K562 (cell line): ENCODE measurements around the gene RHBDD1. TPM values are rescaled to one million over a fixed set of nuclear protein-coding genes. Genes with fewer than 3 reads are reported as not detected.
A peak's percentile ranks its signal among the peaks of the same experiment; 100 is the strongest.

Experiments
- CSDE1 ChIP-seq, 2 experiments: fragments of 450-650 bp; IDR thresholded peaks; 2 replicates each; pipeline ENCODE4 v1.6.1; 2016; ENCODE audit warnings: mild to moderate bottlenecking in 1 of 2
- FOXM1 ChIP-seq, 2 experiments: fragments of 450-650 bp in 1 of 2; sonication (generic) in 1 of 2; formaldehyde crosslinking in 1 of 2; IDR thresholded peaks; 2 replicates each; pipeline versions ENCODE4 v1.6.1 to v1.9.0; 2017 to 2022; ENCODE audit warnings: low read depth in 2 of 2, mild to moderate bottlenecking in 2 of 2, missing genetic modification reagents in 1 of 2, moderate library complexity in 1 of 2
- ILF3 ChIP-seq: fragments of 450-650 bp; IDR thresholded peaks from 2 replicates; pipeline ENCODE4 v1.6.1; 2018; ENCODE audit warnings: antibody characterized with exemption, mild to moderate bottlenecking, moderate library complexity, borderline replicate concordance
- MCM2 ChIP-seq: fragments of 450-650 bp; IDR thresholded peaks from 2 replicates; pipeline ENCODE4 v1.6.1; 2017; ENCODE audit warnings: low read depth, mild to moderate bottlenecking
- NFRKB ChIP-seq: fragments of 450-650 bp; IDR thresholded peaks from 2 replicates; pipeline ENCODE4 v1.6.1; 2016; ENCODE audit warnings: low read depth
- PCBP2 ChIP-seq: fragments of 200-400 bp; formaldehyde crosslinking; IDR thresholded peaks from 2 replicates; pipeline ENCODE4 v1.6.1; 2018; ENCODE audit warnings: low read length, low read depth, mild to moderate bottlenecking, moderate library complexity; ENCODE audit not compliant: poor library complexity, severe bottlenecking
- PML ChIP-seq: IDR thresholded peaks from 2 replicates; pipeline ENCODE4 v1.6.1; 2012; ENCODE audit warnings: low read length, inconsistent platforms
- POU5F1 ChIP-seq: fragments of 150-350 bp; IDR thresholded peaks from 2 replicates; pipeline ENCODE4 v1.6.1; 2014; ENCODE audit warnings: borderline replicate concordance, low read length, low read depth, mild to moderate bottlenecking; ENCODE audit not compliant: partially characterized antibody
- ZBTB1 ChIP-seq: sonication (generic); formaldehyde crosslinking; IDR thresholded peaks from 2 replicates; pipeline ENCODE4 v1.8.1; 2023; ENCODE audit warnings: missing genetic modification reagents, low read depth, mild to moderate bottlenecking, borderline replicate concordance
- ZFP1 ChIP-seq: fragments of 450-650 bp; formaldehyde crosslinking; IDR thresholded peaks from 2 replicates; pipeline ENCODE4 v1.4.0; 2020; ENCODE audit warnings: mild to moderate bottlenecking, mixed read lengths
- ZNF165 ChIP-seq: fragments of 250-450 bp; sonication (Bioruptor Pico); IDR thresholded peaks from 2 replicates; pipeline ENCODE4 v1.4.0; 2020; ENCODE audit warnings: borderline replicate concordance
- ZNF253 ChIP-seq: fragments of 250-450 bp; sonication (Bioruptor Pico); conservative IDR thresholded peaks from 2 replicates; pipeline ENCODE4 v1.6.1; 2021; ENCODE audit warnings: mild to moderate bottlenecking
- ZNF644 ChIP-seq: fragments of 200-800 bp; sonication (Bioruptor generic); IDR thresholded peaks from 2 replicates; pipeline ENCODE4 v1.6.1; 2016; ENCODE audit warnings: low read depth, missing genetic modification characterization, missing compliant biosample characterization
- polyA plus RNA-seq, 8 experiments: library from polyadenylated mRNA; depleted of rRNA in 4 of 8; stranded (reverse) in 5 of 8; unstranded in 3 of 8; fragments of >200 nt; fragmentation: Nextera tagmentation in 2 of 8; fragmentation: Illumina TruSeq in 1 of 8; extraction: Ambion mirVana in 2 of 8; extraction: Trizol in 1 of 8; gene quantifications; 2 replicates each; pipeline versions ENCODE4 v1.2.1 to v1.2.3, GENCODE V29; 2011 to 2014; ENCODE audit warnings: inconsistent platforms in 1 of 8, missing spikeins in 1 of 8
- total RNA-seq, 7 experiments: library from RNA; depleted of rRNA in 6 of 7; stranded (reverse); fragments of >200 nt in 6 of 7; fragmentation: Illumina TruSeq in 2 of 7; extraction: Trizol in 2 of 7; gene quantifications; 2 replicates each; pipeline versions ENCODE4 v1.2.1 to v1.2.3, GENCODE V29; 2011 to 2021; ENCODE audit warnings: low replicate concordance in 1 of 7
- TF ChIP-seq, protein P1 (sequence below), 2 experiments: fragments of 450-650 bp in 1 of 2; sonication (generic) in 1 of 2; formaldehyde crosslinking in 1 of 2; IDR thresholded peaks in 1 of 2; conservative IDR thresholded peaks in 1 of 2; 2 replicates each; pipeline versions ENCODE4 v1.6.1 to v1.8.1; 2016 to 2023; ENCODE audit warnings: mild to moderate bottlenecking in 2 of 2, moderate library complexity in 2 of 2, inconsistent platforms in 1 of 2, missing genetic modification reagents in 1 of 2
- TF ChIP-seq, protein P2 (sequence below), 3 experiments: IDR thresholded peaks in 2 of 3; conservative IDR thresholded peaks in 1 of 3; 2 replicates each; pipeline ENCODE4 v1.5.1; 2011 to 2012; ENCODE audit warnings: low read length in 3 of 3, mild to moderate bottlenecking in 3 of 3, control low read depth in 2 of 3, improper control_type of control experiment in 1 of 3, inconsistent platforms in 1 of 3, low read depth in 1 of 3, mixed read lengths in 1 of 3, moderate library complexity in 1 of 3; ENCODE audit not compliant: insufficient read depth in 2 of 3
- TF ChIP-seq, protein P3 (sequence below): fragments of 450-650 bp; IDR thresholded peaks from 2 replicates; pipeline ENCODE4 v1.7.1; 2018; ENCODE audit warnings: mild to moderate bottlenecking, low read depth; ENCODE audit not compliant: partially characterized antibody
- TF ChIP-seq, protein P4 (sequence below): IDR thresholded peaks from 2 replicates; pipeline ENCODE4 v1.6.1; 2011; ENCODE audit not compliant: insufficient read length; ENCODE audit errors: extremely low read depth
- TF ChIP-seq, protein P5 (sequence below), 2 experiments: fragments of 450-650 bp; conservative IDR thresholded peaks; 2 replicates each; pipeline ENCODE4 v1.6.1; 2017; ENCODE audit warnings: mild to moderate bottlenecking in 2 of 2, moderate library complexity in 2 of 2

Gene RHBDD1
- total and polyA plus RNA-seq, 9 of the 15 experiments (the other 6 are each of a cell fraction or from before 2014, with no cell fraction given) = 4.8 to 34.8 (median 15.6) TPM

DNA sequence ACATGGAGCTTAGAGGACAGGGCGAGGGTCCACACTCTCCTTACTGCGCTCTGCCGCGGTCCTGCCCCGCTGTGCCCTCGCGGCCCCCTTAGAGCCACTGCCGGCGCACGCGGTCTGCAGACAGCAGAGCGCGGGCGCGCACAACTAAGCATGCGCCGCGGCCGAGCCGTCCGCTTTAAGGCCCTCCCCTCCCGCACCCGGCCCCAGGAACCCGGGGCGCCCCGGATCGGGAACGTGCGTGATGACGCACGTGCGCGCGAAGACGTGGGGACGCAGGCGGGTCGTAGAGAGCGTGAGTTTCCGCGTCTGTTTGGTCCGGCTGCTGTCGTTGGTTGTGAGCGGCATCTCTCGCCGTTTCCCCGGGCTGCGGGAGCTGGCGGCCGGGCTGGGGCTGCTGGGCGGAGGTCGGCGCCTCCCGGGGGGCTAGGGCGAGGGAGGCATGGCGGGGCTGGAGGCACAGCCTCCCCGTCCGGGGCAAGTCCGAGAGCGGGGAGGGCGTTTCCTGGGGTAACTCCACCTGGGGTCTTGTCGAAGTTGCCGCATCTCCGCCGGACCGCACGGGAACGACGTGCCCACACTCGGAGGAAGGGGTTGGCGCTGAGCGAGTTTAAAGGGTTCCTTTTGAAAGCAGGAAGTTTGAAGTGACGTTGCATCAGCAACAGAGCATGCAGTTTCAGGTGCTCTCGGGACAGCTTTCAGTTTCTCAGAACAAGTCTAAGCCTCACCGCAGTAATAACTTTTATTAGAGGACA is at the start of gene RHBDD1 (continued):
- TF ChIP-seq ZNF644 (tag) (no peak), POU5F1 (no peak), FOXM1 (IDR thresholded peaks at IDR 0.05; ENCODE audit: low read depth) (no peak), FOXM1 (CRISPR knock-in tag; IDR thresholded peaks at IDR 0.05; ENCODE audit: low read depth) (no peak), ILF3 (no peak), MCM2 (no peak), NFRKB (no peak), CSDE1 (IDR thresholded peaks at IDR 0.05) (no peak), ZBTB1 (CRISPR knock-in tag) (peak; percentile 79; the same call in 1 of the 2 replicates), ZFP1 (no peak), ZNF165 (CRISPR knock-in tag) (no peak), PML (0 out of 2 replicates have a peak, but pooled peaks have one; percentile 23), ZNF253 (CRISPR knock-in tag) (no peak), PCBP2 (no peak)
- TF ChIP-seq, protein P1, sequence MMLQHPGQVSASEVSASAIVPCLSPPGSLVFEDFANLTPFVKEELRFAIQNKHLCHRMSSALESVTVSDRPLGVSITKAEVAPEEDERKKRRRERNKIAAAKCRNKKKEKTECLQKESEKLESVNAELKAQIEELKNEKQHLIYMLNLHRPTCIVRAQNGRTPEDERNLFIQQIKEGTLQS (IDR thresholded peaks at IDR 0.05) = peak; percentile 89
- TF ChIP-seq, protein P1 (CRISPR knock-in tag; conservative IDR thresholded peaks at IDR 0.05) = no peak
- TF ChIP-seq, protein P2, sequence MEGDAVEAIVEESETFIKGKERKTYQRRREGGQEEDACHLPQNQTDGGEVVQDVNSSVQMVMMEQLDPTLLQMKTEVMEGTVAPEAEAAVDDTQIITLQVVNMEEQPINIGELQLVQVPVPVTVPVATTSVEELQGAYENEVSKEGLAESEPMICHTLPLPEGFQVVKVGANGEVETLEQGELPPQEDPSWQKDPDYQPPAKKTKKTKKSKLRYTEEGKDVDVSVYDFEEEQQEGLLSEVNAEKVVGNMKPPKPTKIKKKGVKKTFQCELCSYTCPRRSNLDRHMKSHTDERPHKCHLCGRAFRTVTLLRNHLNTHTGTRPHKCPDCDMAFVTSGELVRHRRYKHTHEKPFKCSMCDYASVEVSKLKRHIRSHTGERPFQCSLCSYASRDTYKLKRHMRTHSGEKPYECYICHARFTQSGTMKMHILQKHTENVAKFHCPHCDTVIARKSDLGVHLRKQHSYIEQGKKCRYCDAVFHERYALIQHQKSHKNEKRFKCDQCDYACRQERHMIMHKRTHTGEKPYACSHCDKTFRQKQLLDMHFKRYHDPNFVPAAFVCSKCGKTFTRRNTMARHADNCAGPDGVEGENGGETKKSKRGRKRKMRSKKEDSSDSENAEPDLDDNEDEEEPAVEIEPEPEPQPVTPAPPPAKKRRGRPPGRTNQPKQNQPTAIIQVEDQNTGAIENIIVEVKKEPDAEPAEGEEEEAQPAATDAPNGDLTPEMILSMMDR (IDR thresholded peaks at IDR 0.05 in 2 of 3, conservative IDR thresholded peaks at IDR 0.05 in 1 of 3; ENCODE audit: insufficient read depth in 2 of 3, low read depth in 1 of 3, low read length in 3 of 3) = no peak
- TF ChIP-seq, protein P3, sequence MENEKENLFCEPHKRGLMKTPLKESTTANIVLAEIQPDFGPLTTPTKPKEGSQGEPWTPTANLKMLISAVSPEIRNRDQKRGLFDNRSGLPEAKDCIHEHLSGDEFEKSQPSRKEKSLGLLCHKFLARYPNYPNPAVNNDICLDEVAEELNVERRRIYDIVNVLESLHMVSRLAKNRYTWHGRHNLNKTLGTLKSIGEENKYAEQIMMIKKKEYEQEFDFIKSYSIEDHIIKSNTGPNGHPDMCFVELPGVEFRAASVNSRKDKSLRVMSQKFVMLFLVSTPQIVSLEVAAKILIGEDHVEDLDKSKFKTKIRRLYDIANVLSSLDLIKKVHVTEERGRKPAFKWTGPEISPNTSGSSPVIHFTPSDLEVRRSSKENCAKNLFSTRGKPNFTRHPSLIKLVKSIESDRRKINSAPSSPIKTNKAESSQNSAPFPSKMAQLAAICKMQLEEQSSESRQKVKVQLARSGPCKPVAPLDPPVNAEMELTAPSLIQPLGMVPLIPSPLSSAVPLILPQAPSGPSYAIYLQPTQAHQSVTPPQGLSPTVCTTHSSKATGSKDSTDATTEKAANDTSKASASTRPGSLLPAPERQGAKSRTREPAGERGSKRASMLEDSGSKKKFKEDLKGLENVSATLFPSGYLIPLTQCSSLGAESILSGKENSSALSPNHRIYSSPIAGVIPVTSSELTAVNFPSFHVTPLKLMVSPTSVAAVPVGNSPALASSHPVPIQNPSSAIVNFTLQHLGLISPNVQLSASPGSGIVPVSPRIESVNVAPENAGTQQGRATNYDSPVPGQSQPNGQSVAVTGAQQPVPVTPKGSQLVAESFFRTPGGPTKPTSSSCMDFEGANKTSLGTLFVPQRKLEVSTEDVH = no peak
- TF ChIP-seq, protein P4, sequence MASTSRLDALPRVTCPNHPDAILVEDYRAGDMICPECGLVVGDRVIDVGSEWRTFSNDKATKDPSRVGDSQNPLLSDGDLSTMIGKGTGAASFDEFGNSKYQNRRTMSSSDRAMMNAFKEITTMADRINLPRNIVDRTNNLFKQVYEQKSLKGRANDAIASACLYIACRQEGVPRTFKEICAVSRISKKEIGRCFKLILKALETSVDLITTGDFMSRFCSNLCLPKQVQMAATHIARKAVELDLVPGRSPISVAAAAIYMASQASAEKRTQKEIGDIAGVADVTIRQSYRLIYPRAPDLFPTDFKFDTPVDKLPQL = no peak
- TF ChIP-seq, protein P5, sequence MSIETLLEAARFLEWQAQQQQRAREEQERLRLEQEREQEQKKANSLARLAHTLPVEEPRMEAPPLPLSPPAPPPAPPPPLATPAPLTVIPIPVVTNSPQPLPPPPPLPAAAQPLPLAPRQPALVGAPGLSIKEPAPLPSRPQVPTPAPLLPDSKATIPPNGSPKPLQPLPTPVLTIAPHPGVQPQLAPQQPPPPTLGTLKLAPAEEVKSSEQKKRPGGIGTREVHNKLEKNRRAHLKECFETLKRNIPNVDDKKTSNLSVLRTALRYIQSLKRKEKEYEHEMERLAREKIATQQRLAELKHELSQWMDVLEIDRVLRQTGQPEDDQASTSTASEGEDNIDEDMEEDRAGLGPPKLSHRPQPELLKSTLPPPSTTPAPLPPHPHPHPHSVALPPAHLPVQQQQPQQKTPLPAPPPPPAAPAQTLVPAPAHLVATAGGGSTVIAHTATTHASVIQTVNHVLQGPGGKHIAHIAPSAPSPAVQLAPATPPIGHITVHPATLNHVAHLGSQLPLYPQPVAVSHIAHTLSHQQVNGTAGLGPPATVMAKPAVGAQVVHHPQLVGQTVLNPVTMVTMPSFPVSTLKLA (conservative IDR thresholded peaks at IDR 0.05) = peak; percentile 83 to 88
